ENCODE results near the gene FAM53A. TPM values are rescaled to one million over a fixed set of nuclear protein-coding genes. Genes with fewer than 3 reads are reported as not detected.

FAM53A gene
- total RNA-seq, 1 donor from 2014 or later: 3.3 TPM

DNA sequence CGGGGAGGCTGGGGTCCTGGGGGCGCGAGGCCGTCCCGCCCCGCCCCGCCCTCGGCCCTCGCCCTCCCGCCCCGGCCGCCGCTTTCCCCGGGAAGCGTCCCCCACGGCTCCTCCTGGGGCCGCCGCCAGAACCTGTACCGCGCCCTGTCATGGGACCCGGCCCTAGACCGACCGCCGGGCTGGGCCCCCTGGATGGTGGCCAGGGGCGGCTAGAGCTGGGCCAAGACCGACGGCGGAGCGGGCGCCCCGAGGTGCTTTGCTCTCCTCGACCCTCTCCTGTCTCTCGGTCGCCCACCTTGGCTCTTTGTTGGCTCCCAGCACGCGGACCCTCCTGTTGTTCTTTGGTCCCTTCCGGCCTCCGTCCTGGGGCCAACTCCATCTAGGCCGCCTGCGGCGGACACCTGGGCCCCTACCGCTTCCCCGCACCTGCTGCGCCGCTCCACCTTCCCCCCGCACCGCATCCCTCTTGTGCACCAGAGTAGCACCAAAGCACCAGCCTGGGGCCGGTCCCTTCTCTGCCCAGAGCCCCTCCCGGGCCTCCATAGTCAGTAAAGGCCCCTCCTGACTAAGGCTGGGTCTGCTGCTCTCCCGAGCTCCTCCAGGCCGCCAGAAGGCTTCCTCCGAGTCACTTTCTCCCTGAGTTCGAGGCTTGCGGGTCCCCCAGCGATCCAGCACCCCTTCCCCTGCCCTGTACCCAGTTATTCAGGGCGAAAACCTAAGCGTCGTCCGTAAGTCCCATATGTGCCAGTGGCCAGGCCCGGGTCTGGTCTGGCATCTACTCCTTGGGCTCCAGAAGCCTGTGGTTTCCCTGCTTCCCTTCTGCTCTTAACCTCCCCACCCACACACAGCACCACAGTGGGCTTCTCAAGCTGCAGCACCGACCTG lies 37.8 kb upstream of the FAM53A start:
- Mint-ChIP-seq H3K27me3 (ENCODE audit: low read depth) (no peaks in the 10 kb centered on the region), H3K36me3 (ENCODE audit: low read depth) (peaks cover 63% of the 10 kb centered on the region), H3K4me1 (ENCODE audit: low read depth) (peaks cover 41% of the 10 kb centered on the region), H3K27ac (peak overlapping the region; percentile 99), H3K9me3 (no peaks in the 10 kb centered on the region), H3K4me3 (ENCODE audit: low read depth) (peak overlapping the region; percentile 97)
- intact Hi-C loops (cut with micrococcal nuclease): loop anchor here (1.0 to 2.0 kb wide), 3 partner anchors 10 to 521 kb away; partner anchors contain the start of genes HAUS3, NSD2, POLN and SLBP
- DNase-seq (ENCODE audit: low spot score): no peak

DNA sequence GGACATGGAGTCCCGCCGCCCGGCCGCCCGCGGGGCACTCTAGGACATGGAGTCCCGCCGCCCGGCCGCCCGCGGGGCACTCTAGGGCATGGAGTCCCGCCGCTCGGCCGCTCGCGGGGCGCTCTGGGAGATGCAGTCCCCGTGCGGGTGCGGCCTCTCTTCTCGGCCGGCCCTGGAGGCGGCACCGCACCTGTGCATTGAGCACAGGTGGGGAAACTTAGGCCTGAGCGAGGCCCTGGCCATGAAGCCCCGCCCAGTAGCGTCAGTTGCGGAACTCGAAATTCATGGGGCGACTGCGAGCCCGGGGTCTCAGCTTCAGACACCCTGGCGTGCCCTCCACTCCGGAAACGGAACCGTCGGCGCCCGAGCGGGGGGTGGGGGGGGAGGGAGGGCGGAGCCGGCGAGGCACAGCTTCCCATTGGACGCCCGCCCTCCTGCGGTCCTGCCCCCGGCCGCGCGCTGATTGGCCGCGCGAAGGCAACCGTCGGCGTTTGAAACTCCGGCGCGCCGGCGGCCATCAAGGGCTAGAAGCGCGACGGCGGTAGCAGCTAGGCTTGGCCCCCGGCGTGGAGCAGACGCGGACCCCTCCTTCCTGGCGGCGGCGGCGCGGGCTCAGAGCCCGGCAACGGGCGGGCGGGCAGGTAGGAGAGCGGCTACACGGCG lies 37.0 kb upstream of the FAM53A start, which contains the start of the genes TACC3 and TMEM129:
Gene TACC3 (plus strand): TSS at position 519 of the 663 bp plus-strand sequence. CDS start 1,901 bp downstream, outside the sequence.
Gene TMEM129 (minus strand): TSS at position 321 of the 663 bp plus-strand sequence. CDS start 486 bp downstream, outside the sequence.
- Mint-ChIP-seq H3K9me3 (no peaks in the 10 kb centered on the region), H3K4me3 (ENCODE audit: low read depth) (peak within 1 kb of the TSS; percentile 97), H3K36me3 (ENCODE audit: low read depth) (peaks cover 58% of the 10 kb centered on the region), H3K27me3 (ENCODE audit: low read depth) (no peaks in the 10 kb centered on the region), H3K27ac (peak within 1 kb of the TSS; percentile 99), H3K4me1 (ENCODE audit: low read depth) (peaks cover 36% of the 10 kb centered on the region)
- intact Hi-C loops (cut with micrococcal nuclease): loop anchor here (1.0 to 2.0 kb wide), 3 partner anchors 9 to 522 kb away; partner anchors contain the start of genes HAUS3, NSD2, POLN and SLBP
- DNase-seq (ENCODE audit: low spot score): peak; percentile 92

DNA sequence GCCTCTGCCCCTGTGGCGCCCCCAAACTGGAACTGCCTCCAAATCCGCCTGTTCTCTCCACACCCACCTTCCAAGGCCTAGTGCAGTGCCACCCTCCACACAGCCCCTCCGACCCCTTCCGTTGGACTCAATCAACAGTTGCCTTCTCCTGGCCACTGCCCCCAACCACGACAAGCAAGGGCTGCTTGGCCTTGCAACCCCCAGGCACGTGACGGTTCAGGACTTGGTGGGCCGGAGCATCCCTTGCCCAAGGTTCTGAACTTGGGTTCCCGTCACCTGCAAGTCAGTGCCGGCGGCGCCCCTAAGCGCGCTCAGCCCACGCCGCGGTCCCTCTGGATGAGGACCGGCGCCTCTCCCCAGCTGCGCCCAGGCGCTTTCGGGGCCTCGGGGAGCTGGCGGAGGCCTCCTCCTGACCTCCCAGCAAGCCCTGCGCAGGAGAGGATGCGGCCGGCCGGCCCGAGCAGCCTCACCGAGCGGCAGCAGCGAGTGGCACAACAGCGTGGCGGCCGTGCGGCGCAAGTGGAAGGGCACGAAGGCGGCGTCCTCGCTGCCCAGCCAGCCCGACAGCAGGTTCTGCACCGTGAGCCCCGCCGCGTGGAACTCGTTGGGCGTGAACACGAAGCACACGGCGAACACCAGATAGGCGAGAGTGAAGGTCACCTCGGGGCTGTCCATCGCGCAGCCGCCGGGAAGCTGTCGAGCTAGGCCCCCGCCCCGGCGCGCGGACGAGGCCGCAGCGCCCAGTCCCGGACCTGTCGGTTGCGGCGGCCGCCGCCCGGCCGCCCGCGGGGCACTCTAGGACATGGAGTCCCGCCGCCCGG lies 36.3 kb upstream of the FAM53A start:
- Mint-ChIP-seq H3K27me3 (ENCODE audit: low read depth) (no peaks in the 10 kb centered on the region), H3K9me3 (no peaks in the 10 kb centered on the region), H3K4me3 (ENCODE audit: low read depth) (peak overlapping the region; percentile 87), H3K36me3 (ENCODE audit: low read depth) (peaks cover 59% of the 10 kb centered on the region), H3K27ac (peak overlapping the region; percentile 95), H3K4me1 (ENCODE audit: low read depth) (peaks cover 40% of the 10 kb centered on the region)
- peak; percentile 56 for DNase-seq (ENCODE audit: low spot score)
- intact Hi-C loops (cut with micrococcal nuclease): loop anchor here (2.0 kb wide), 2 partner anchors 150 to 522 kb away; partner anchors contain the start of genes HAUS3, NSD2 and POLN

DNA sequence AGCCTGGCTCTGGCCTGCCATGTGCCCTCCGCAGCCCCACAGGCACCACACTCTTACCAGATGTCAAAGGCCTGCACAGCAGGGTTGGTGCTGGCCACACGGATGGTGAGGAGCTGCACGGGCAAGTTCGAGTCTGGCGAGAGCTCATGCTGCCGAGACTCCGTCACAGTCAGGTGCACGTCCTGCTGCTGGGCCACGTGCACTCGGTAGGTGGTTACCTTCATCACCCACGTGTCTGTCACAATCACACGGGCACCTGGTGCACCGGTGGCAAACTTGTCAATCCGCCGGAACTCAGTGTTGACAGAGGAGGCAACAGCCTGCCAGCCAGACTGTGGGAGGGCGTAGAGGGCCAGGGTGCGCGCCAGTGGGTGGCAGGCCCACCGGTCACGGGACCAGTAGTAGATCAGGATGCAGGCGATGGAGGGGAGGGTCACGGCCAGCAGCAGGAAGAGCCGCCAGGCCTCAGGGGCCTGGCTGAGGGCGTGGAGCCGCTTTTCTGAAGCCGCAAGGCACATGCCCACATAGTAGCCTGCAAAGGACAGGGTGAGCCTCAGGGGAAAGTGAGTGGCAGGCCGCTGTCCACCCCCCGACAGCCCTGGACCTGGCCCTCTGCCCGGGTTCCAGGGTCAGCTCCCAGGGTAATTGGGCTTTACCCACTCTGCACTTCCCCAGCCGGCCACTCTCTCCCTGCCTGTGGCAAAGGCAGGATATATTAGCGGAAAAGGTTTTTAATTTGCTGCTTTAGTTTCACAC lies 34.2 kb upstream of the FAM53A start:
- no peaks in the 10 kb centered on the region for H3K27me3 Mint-ChIP-seq (ENCODE audit: low read depth)
- peak overlapping the region; percentile 87 for H3K4me3 Mint-ChIP-seq (ENCODE audit: low read depth)
- no peak for DNase-seq (ENCODE audit: low spot score)
- peaks cover 43% of the 10 kb centered on the region for H3K4me1 Mint-ChIP-seq (ENCODE audit: low read depth)
- H3K27ac Mint-ChIP-seq: peak overlapping the region; percentile 71
- no peaks in the 10 kb centered on the region for H3K9me3 Mint-ChIP-seq
- intact Hi-C loops (cut with micrococcal nuclease): loop anchor here (10.0 kb wide), 2 partner anchors 747 to 1357 kb away; partner anchors contain the start of genes HTT, HTT-AS and RNF4
- H3K36me3 Mint-ChIP-seq (ENCODE audit: low read depth): peaks cover 56% of the 10 kb centered on the region

DNA sequence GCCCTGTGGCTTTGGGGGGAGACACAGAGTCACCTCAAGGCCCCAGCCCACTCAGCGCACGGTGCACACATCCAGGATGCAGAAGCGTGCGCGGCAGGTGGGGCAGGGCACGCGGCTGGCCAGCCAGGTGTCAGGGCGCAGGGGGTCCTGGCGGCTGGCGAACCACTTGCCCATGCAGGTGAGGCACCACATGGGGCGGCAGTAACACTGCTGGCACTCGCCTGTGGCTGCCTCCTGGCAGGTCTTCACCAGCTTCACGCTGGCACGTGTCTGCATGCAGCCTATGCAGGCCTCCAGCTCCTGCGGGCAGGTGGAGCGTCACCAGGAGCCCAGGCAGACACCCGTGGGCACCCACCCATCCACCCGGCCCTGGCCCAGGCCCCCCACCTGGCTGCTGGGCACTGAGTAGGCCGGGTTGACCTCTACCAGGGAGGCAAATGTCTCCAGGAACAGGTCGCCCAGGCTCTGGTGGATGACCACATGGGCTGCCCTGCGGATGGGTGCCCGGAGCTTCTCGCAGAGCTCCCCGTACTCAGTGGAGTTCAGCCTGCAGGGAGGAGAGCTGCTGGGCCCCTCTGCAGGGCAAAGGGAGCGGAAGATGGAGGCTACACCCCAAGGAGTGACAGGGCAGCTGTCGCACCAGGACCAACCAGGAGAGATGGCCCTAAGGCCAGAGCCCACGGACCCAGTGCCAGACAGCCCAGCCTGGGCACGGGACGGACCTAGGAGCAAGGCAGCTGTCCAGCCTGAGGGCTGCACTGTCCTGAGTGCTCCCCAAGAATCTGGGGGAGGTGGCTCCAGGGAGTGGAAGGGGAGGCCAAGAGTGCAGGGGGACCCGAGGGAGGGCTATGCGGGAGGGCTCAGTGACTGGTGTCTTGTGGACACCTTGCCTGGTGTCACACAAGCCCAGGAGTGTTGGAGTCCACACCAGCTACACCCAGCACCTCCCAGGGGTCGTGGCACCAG lies 33.3 kb upstream of the FAM53A start:
- Mint-ChIP-seq H3K27ac (no peak overlapping the region), H3K4me3 (ENCODE audit: low read depth) (no peak overlapping the region), H3K36me3 (ENCODE audit: low read depth) (peaks cover 51% of the 10 kb centered on the region), H3K27me3 (ENCODE audit: low read depth) (no peaks in the 10 kb centered on the region), H3K4me1 (ENCODE audit: low read depth) (peaks cover 34% of the 10 kb centered on the region), H3K9me3 (no peaks in the 10 kb centered on the region)
- no peak for DNase-seq (ENCODE audit: low spot score)
- intact Hi-C loops (cut with micrococcal nuclease): loop anchor here (10.0 kb wide), 2 partner anchors 747 to 1357 kb away; partner anchors contain the start of genes HTT, HTT-AS and RNF4

DNA sequence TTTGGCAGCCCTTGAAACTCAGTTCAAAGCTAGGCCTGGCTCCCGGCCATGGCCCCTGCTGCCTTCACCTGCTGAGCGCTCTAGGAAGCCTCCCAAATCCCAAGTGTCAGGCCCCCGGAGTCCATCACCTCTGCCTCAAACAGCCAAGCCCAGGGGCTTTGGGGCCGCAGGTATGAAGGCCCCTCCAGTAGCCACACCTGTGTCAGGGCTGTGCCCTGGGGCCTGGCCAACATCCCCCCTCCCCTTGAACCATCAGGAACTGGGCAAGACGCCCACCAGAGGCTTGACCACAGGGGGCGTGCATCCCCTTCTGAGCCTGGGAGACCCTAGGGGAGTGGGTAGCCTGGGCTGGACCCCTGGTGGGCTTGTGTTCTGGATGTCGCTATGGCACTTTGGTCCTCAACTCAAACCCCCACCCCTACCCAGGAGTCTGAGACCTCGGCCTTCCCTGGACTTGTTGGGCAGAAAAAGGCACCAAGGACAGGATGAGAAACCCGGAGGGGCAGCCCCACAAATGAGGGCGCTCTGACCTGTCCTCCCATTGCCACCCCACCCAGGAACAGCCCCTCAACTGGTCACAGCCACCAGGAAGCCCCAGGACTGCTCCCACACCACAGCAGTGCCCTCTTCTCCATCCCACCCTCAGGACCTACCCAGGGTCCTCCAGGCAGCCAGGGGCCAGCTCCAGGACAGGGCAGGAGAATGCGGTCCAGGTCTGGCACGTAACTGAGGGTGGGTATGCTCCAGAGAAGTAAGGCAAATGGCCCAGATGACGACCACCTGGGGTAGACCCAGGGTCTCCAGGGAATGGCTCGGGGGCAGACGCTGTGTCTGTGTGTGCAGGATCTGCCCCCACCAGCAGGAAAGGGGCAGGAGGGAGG lies 32.2 kb upstream of the FAM53A start:
- no peaks in the 10 kb centered on the region for H3K27me3 Mint-ChIP-seq (ENCODE audit: low read depth)
- peaks cover 34% of the 10 kb centered on the region for H3K4me1 Mint-ChIP-seq (ENCODE audit: low read depth)
- H3K4me3 Mint-ChIP-seq (ENCODE audit: low read depth): no peak overlapping the region
- no peak overlapping the region for H3K27ac Mint-ChIP-seq
- intact Hi-C loops (cut with micrococcal nuclease): loop anchor here (10.0 kb wide), 2 partner anchors 748 to 1358 kb away; partner anchors contain the start of genes HTT, HTT-AS and RNF4
- DNase-seq (ENCODE audit: low spot score): no peak
- H3K36me3 Mint-ChIP-seq (ENCODE audit: low read depth): peaks cover 47% of the 10 kb centered on the region
- H3K9me3 Mint-ChIP-seq: no peaks in the 10 kb centered on the region

DNA sequence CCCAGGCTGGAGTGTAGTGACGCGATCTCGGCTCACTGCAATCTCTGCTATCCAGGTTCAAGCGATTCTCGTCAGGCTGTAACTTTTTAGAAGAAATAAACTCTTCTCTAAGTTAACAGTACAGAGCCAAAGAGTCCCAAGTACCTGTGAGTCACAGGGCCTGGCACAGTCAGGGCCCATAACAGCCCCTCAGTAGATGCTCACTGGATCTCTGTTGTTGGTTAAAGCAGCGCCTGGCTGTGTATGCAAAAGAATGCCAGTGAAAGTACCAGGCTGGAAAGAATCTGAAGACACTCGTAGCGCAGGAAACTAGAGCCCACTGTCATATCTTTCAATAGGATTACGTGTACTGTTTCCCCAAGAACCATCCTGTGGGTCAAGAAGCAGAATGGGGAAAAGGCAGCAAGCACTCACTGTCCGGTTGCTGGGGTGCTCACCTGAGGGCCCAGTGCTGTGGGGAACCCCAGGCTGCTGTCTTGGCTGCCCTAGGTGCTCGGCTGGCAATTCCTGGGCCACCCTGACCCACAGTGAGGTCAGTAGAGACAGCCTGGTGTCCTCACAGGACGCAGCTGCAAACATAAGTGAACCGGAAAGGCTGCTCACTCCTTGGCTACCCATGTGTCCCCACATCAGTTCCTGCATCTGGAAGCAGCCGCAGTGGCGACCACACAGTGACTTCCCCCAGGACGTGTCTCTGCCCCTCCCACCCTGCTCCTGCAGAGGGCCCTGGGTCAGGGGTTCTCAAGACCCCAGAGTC lies 31.1 kb upstream of the FAM53A start:
- Mint-ChIP-seq H3K27me3 (ENCODE audit: low read depth) (no peaks in the 10 kb centered on the region), H3K9me3 (no peaks in the 10 kb centered on the region), H3K4me1 (ENCODE audit: low read depth) (peaks cover 41% of the 10 kb centered on the region), H3K4me3 (ENCODE audit: low read depth) (peak overlapping the region; percentile 99), H3K27ac (peak overlapping the region; percentile 97), H3K36me3 (ENCODE audit: low read depth) (peaks cover 54% of the 10 kb centered on the region)
- no peak for DNase-seq (ENCODE audit: low spot score)
- intact Hi-C loops (cut with micrococcal nuclease): loop anchor here (10.0 kb wide), 2 partner anchors 750 to 1360 kb away; partner anchors contain the start of genes HTT, HTT-AS and RNF4

DNA sequence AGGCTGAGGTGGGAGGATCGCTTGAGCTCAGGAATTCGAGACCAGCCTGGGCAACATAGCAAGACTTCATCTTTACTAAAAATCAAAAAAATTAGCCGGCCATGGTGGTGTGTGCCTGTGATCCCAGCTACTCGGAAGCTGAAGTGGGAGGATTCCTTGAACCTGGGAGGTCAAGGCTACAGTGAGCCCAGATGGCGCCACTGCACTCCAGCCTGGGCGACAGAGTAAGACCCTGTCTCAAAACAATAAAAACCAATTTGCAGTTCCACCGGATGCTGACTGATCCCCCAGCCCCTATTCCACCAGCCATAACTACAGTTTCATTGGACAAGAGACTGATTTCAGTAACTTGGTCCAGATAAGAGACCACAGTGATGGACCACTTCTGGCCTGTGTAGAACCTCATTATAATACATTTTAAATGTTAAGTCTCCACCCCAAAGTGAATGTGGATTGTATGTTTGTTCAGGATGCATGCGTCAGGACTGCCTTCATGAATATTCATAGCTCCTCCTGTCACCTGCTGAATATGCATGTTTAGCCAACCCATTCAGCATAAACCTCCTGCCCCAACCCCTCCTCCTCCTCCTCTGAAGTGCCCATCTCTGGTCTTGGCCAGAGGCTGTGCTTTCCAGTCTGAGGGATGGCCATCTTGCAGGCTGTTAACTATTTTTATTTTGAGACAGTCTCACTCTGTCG lies 30.3 kb upstream of the FAM53A start:
- Mint-ChIP-seq H3K27ac (peak overlapping the region; percentile 97), H3K36me3 (ENCODE audit: low read depth) (peaks cover 52% of the 10 kb centered on the region), H3K9me3 (no peaks in the 10 kb centered on the region), H3K27me3 (ENCODE audit: low read depth) (no peaks in the 10 kb centered on the region), H3K4me3 (ENCODE audit: low read depth) (peak overlapping the region; percentile 99), H3K4me1 (ENCODE audit: low read depth) (peaks cover 41% of the 10 kb centered on the region)
- intact Hi-C loops (cut with micrococcal nuclease): loop anchor here (5.0 to 10.0 kb wide), 3 partner anchors 367 to 1360 kb away; partner anchors contain the start of genes HTT, HTT-AS, RNF4 and UVSSA
- DNase-seq (ENCODE audit: low spot score): no peak

Data from activated T-helper 2 cell treated with anti-CD3 and anti-CD28 coated beads, Interferon-gamma antibody, Interleukin-2, Interleukin-4, amounts not matched to agents 10 μg/mL and 5 μg/mL and 100 μg/mL, durations not matched to agents 14 hours and 24 hours and 36 hours (primary cell).